Measurements from ENCODE around the gene TSEN34.
"Not testable (repeated sequence)": the region's sequence is repeated elsewhere in the genome, so short reads cannot be mapped to it uniquely, and the experiment has no call there.

- TF ChIP-seq CTCF (IDR thresholded peaks at IDR 0.05; ENCODE audit: insufficient read depth, low read length, poor library complexity, severe bottlenecking); EZH2phosphoT487 (conservative IDR thresholded peaks at IDR 0.05; ENCODE audit: low read length): not testable (repeated sequence)
Observed at GRCh38 chr19:54217517-54218247, 26.6 kb downstream of the TSEN34 start.
